Activated CD8-positive, alpha-beta memory T cell treated with anti-CD3 and anti-CD28 coated beads, Interleukin-2, amount 50 U/mL, for 1 hour (primary cell): ENCODE data around the gene SPDYA.
"Not testable (repeated sequence)": the region's sequence is repeated elsewhere in the genome, so short reads cannot be mapped to it uniquely, and the experiment has no call there.

Experiments used
- DNase-seq: peaks from one replicate; pipeline ENCODE4 v3.0.0-alpha.2; 2020; ENCODE audit errors: extremely low read depth

SPDYA gene

GRCh38 chr2:28810384-28811285 is at the start of gene SPDYA:
TSS of gene SPDYA (plus strand) at chr2:28810834. CDS start at chr2:28816015, 5,181 bp downstream.
- DNase-seq = peak; percentile 43

DNA sequence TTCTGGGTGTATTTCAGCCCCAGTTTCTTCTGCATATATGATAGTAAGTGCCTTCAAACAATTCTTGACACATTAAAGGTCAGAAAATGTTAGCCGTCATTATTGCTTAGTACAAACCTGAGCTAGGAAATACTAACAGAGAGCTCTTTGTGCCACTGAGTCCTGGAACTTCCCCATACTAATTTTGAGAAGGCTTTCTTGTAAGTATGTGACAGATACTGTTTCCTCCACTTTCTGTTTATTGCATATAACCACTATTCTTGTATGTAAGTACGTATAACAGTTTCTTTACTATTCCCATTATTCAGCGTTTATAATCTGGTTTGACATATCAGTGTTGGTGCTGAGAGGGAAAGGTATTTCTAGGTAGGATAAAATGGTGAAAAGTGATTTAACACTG is 49.2 kb upstream of the SPDYA start:
- DNase-seq = no peak

GRCh38 chr2:28764909-28765711 is 45.5 kb upstream of the SPDYA start:
- no peak for DNase-seq

DNA sequence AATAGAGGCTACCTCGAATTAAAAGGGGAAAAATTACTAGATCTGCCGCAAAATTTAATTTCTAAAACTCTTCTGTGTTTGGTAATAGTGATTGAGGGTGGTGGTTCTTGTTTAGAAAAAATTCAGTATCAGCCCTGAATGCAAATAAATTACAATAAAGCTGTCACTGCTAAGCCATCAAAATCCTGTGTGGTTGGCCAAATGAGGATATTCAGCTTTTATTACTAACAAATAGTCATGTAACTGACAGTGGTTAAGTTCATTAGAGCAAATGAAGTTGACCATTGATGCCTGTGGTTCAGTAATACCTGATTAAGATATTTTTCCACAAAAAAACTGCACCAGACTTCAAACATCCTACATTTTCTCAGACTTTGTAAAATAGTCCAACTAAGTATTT is 44.6 kb upstream of the SPDYA start:
- DNase-seq = no peak

DNA sequence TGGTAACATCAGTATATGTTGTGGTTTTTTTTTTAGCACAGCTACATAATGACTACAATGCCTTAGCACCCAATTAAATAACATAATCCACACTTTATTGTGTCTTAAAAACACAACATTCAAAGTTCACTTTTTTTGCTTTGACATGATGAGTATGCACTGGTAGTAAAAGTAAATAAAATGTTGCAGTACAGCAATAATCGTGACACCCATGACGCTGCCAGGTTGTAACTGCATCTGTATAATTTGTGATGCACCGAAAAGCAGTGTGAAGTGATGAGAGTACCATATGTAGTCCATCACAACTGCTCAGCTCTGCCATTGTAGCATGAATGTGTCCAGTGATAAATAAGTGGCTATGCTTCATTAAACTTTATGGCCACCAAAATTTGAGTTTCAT is 43.3 kb upstream of the SPDYA start:
- DNase-seq = no peak

DNA sequence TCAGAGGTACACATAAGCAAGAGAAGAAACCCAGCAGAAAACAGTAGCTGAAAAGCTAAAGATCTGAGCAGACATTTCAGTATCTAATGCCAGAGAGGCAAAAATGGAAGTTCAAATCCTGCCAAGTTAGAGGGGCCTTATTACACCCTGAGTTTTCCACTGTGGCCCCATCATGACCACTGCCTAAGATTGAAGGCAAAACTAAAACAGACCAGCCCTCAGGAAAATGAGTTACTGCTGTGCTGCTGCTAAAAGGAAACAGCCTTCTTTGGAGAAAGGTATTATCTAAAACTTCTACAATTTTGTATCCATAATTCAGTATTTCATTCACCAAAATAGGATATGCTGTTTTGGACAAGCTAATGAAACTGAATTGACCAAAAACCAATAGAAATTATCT is 42.2 kb upstream of the SPDYA start:
- no peak for DNase-seq

DNA sequence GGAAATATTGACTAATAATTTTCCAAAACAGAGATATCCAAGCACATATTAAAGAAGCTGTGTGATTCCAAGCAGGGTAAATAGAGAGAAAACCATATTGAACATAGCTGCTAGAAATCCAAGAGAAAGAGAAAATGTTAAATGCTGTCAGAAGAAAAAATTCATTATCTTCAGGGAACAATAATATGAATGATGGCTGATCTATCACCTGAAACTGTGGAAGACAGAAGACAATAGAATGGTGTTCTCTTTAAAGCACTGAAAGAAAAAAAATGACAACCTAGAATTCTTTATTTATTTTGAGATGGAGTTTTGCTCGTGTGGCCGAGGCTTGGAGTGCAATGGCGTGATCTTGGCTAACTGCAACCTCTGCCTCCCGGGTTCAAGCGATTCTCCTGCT is 41.7 kb upstream of the SPDYA start:
- DNase-seq = no peak

DNA sequence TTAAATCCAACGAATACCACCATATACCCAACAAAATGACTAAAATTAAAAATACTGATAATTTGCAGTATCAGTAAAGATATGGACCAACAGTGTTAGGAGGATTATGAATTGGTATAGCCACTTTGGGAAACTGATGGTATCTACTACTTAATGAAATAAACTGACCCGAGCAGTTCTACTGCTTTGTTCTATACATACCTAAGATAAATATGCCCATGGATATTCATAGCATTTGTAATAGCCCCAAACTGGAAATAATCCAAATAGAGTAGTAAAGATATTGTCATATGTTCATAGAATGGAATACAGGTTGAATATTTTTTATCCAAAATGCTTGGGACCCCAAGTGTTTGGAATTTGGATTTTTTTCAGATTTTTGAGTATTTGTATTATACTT is 38.3 kb upstream of the SPDYA start:
- DNase-seq = no peak

DNA sequence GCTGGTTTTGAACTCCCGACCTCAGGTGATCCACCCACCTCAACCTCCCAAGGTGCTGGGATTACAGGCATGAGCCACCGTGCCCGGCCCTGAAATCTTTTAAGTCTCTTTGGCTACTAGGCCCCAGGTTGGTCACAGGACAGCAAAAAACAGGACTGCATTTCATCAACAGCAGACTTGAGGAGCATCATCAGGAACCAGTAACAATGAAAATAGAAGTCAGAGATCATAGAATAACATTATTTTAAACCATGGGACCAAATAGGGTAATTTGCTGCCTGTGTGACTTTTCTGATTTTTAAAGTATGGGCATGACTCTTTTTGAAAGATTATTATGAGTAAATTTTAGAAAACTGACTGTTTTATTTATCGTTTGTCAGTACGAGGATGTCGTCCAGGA is 34.2 kb upstream of the SPDYA start:
- no peak for DNase-seq

DNA sequence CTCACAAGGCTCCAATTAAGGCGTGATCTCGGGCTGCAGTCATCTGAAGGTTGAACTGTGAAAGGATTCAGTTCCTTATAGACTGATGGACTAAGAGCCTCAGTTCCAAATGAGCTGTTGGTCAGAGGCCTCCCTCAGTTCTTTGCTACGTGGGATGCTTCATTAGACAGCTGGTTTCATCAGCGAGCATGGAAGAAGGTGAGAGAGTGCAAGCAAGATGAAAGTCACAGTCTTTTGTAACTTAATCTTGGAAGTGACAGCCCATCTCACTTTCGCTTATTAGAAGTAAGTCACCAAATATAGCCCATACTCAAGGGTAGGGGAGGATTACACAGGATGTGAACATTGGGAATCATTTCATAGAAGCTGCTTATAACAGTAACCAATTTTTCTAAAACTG is 32.2 kb upstream of the SPDYA start:
- no peak for DNase-seq

DNA sequence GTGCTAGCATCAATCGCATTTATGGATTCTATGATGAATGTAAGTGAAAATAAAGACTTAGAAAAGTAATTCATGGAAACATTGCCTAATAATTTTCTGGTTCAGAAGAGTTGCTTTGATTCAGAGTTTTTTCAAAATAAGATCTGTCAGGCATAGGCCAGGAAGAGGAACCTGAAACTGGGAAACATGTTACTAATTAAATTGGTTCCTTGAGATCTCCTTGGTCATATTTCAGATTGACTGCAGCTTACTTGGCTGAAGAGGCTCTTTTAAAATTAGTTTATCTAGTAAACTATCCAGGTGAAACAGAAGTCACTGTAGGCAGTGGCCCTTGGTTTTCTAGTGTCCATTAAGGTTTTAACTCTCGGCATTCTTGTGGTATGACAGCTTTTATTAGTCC is 31.6 kb upstream of the SPDYA start:
- DNase-seq = no peak

DNA sequence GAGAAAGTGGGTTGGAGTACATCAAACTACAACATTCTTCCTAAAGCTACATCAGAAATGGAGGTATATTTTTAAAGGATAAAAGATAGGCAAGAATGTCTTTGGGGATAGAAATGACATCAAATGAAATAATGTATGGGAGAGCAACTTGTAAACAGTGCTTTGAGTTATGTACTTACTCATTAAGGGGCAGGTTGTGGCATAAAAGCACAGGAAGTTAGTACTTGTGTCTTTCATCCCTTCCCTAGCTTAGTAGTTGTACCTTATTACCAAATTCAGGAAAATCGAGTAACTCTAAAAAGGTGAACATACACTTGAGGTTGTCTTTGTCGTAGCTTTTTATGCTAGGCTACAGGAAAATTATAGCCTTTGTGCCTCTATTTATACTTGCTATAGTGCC is 30.1 kb upstream of the SPDYA start:
- no peak for DNase-seq

DNA sequence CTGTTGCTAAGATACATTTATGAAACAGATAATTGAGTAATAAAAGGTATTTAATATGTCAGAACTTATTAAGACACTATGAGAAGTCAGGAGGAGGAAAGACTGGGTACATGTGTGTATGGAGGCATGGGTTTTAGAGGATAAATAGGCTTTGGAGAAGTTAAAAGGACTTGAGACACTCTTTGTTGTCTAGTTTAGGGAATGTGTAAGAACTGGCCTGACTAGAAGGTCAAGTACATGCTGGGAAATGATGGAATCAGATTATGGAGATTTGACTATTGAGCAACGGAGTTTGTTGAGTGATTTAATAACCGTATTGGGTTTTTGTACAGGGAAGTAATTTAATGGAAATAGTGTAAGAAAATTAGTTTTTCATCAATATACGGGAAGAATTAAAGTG is 28.2 kb upstream of the SPDYA start:
- DNase-seq = no peak

DNA sequence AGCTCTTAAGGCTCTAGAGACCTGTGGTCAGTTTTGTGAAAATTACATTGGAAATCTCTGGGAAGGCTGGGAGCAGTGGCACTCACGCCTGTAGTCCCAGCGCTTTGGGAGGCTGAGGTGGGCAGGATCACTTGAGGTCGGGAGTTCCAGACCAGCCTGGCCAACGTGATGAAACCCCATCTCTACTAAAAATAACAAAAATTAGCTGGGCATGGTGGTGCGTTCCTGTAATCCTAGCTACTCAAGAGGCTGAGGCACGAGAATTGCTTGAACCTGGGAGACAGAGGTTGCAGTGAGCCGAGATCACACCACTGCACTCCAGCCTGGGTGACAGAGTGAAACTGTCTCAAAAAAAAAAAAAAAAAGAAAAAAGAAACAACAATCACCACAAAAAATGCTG is 26.1 kb upstream of the SPDYA start:
- not testable (repeated sequence) for DNase-seq

DNA sequence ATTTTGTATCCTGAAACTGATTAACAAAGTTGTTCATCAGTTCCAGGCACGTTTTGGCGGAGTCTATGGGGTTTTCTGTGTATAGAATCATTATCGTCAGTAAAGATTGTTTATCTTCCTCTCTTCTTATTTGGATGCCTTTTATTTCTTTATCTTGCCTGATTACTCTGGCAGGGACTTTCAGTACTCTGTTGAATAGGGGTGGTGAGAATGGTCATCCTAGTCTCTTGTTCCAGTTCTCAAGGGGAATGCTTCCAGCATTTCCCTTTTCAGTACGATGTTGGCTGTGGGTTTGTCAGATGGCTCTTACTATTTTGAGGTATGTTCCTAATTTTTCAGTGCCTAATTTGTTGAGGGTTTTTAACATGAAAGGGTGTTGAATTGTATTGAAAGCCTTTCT is 14.0 kb upstream of the SPDYA start:
- DNase-seq = no peak

DNA sequence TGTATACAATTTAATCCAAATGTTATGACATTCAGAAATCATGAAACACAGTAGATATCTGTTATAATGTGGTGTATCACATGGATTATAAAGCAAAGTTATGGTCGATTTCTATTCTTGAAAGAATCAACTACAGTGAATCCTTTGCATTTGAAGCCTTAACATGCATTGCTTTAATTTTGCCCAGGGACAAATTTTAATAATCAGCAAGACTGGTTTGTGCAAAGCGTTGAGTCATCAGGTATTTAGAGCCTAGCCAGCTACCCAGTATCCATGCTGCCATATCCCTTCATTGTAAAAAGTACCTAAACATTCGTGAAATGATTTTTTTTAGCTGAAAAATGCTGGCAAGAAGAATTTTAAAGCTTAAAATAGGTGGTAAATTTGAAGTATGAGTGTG is 8.9 kb upstream of the SPDYA start:
- DNase-seq = no peak

DNA sequence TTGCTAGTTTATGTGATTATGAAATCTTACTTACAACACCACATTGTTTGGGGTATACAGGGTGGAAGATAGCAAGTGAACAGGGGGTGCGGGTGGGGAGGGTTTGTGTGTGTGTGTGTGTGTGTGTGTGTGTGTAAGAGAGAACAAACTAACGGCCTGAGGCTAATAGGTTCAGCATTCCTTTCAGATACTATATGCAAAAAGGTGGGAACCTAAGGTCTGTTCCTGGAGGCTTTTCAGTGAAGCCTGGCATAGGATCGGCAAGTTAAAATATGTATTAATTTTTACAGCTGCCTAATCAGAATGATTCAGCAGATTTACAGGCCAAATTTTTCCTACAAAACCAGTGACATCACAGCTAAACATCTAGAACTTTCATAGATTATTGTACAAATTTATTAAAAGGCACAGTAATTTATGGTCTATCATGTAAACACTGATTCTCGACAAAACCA is 7.6 kb upstream of the SPDYA start:
- no peak for DNase-seq

DNA sequence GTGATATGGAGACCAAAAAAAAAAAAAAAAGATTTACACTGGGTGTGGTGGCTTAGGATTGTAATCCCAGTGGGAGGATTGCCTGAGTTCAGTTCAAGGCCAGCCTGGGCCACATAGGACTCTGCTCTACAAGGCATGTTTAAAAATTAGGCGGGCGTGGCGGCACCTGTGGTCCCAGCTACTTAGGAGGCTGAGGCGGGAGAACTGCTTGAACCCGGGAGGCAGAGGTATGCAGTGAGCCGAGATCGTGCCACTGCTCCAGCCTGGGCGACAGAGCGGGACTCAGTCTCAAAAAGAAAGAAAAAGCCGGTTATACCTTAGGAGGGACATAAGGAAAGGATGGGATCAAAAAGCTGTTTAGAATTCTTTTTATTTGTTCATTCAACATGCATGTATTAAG is 707 bp upstream of the SPDYA start:
- no peak for DNase-seq

GRCh38 chr2:28818053-28818452 is 7.4 kb downstream of the SPDYA start:
- DNase-seq = no peak

- DNase-seq = peak; percentile 18
Measured at GRCh38 chr2:28821295-28821958, 10.8 kb downstream of the SPDYA start.

DNA sequence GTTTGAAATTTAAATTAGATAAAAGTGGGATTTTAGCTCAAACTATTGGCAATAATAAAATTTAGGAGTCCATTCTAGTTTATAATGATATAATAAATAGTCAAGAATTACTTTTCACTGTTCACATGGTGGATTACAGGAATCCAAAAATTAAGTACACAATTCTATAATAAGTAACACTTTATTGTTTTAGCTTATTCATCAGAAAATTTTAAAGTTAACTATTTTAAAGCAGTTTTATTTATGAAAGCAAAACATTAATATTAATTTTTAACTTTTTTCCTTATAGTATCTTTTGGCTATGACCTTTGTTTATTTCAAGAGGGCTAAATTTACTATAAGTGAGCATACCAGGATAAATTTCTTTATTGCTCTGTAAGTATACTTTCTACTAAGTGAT is 11.4 kb downstream of the SPDYA start:
- no peak for DNase-seq

GRCh38 chr2:28824207-28824606 is 13.6 kb downstream of the SPDYA start:
- DNase-seq = no peak
